Fibroblast of mammary gland (primary cell): ENCODE measurements around the gene ATL3.
A peak's percentile ranks its signal among the peaks of the same experiment; 100 is the strongest.
"Not testable (repeated sequence)": the region's sequence is repeated elsewhere in the genome, so short reads cannot be mapped to it uniquely, and the experiment has no call there.

Experiments
- DNase-seq: peaks from one replicate; pipeline ENCODE4 v3.0.0-alpha.2; 2010; ENCODE audit warnings: low read depth
- H3K4me3 ChIP-seq: 2 replicates; pipeline ENCODE4 v1.5.1; 2011; ENCODE audit warnings: low read depth, mild to moderate bottlenecking, low read length, moderate library complexity; ENCODE audit not compliant: control insufficient read depth
- CTCF ChIP-seq: conservative IDR thresholded peaks from 2 replicates; pipeline ENCODE4 v1.5.1; 2011; ENCODE audit warnings: low read depth, low read length, inconsistent platforms; ENCODE audit not compliant: control insufficient read depth, insufficient read depth

The ATL3 gene

GRCh38 chr11:63652671-63653070, 18.5 kb downstream of the ATL3 start:
- no peak for DNase-seq
- no peak overlapping the region for H3K4me3 ChIP-seq
- TF ChIP-seq CTCF = no peak

GRCh38 chr11:63643205-63643604, 28.0 kb downstream of the ATL3 start:
- H3K4me3 ChIP-seq = no peak overlapping the region
- no peak for TF ChIP-seq CTCF
- no peak for DNase-seq

DNA sequence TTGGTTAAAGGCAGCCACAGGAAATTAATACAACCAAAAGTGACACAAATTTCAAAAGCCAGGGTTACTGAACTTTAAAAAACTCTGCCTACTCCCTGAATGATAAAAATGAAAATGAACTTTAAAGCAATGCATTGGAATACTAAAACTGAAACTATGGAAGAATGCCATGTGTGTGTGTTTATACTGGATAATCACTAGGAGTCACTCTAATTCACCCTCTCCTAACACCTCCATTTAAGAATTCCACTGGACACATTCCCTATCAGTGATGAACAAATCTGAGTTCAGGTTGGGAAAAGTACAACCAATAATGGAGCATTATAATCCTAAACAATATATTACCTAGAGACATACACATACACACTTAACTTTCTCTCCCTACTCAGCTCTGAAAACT, 29.4 kb downstream of the ATL3 start:
- DNase-seq = peak; percentile 37
- TF ChIP-seq CTCF = peak; percentile 2

GRCh38 chr11:63639199-63639832, 31.9 kb downstream of the ATL3 start:
- peak; percentile 56 for DNase-seq
- peak; percentile 33 for TF ChIP-seq CTCF
- no peak overlapping the region for H3K4me3 ChIP-seq

More for the DNA sequence above, 29.4 kb downstream of the ATL3 start:
- H3K4me3 ChIP-seq = no peak overlapping the region

DNA sequence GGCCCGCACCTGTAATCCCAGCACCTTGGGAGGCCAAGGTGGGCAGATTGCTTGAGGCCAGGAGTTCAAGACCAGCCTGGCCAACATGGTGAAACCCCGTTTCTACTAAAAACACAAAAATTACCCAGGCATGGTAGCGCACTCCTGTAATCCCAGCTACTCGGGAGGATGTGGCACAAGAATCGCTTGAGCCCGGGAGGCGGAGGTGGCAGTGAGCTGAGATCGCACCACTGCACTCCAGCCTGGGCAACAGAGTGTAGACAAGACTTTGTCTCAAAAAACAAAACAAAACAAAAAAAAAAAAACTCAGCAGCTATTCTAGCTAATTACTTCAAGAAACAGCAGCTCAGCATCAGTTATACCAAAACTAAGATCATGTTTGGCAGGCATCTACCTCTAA, 32.7 kb downstream of the ATL3 start:
- H3K4me3 ChIP-seq, DNase-seq: not testable (repeated sequence)

- H3K4me3 ChIP-seq = no peak overlapping the region
- TF ChIP-seq CTCF = peak; percentile 74
- peak; percentile 69 for DNase-seq
Measured at GRCh38 chr11:63635762-63636465, 35.3 kb downstream of the ATL3 start.

GRCh38 chr11:63629426-63629825, 41.8 kb downstream of the ATL3 start:
- no peak for DNase-seq
- TF ChIP-seq CTCF = no peak
- no peak overlapping the region for H3K4me3 ChIP-seq
